Measurements from ENCODE around the gene TRPM3.

Gene TRPM3

DNA sequence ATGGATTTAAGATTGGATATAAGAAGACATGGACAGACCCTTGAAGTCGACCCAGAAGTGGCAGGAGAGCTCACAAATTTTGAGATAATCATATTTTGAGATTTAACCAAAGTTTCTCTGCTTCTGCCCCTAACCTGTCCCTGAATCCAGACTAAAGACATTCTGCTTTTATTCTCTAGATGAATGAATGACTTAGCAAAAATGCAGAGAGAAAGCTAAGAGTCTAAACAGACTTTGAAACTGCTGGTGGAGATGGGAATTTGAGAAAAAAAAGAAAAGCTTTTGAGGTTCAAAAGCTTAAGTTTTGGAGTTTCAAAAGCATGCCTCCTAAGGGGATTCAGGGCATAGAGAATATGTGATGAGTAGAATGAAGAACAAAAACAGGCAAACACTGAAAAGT lies 621.8 kb downstream of the TRPM3 start:
- no peak for TF ChIP-seq CTCF (IDR thresholded peaks at IDR 0.05; ENCODE audit: insufficient read depth, low read depth, low read length, missing control alignments)
- H3K4me3 ChIP-seq (ENCODE audit: low read depth, low read length): no peak overlapping the region
- DNase-seq (ENCODE audit: low read depth): no peak

DNA sequence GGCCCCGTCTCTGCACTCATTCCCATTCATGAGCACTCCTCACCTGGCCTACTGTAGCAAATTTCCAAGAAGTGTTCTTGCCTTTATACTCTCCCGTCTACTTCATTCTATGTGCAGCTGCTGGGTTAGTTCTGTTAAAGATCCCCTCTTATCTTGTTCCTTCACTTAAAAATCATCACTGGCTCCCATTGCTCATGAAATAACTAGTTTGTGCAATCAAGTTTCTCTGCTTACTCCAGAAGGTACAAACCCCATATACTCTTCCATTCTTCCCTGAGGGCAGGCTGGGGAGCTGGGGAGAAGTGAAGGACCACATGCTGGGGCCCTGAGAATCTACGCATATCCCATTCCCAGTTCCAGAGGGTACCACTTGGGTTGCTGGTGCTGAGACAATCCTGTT lies 622.6 kb downstream of the TRPM3 start:
- no peak for DNase-seq (ENCODE audit: low read depth)
- TF ChIP-seq CTCF (IDR thresholded peaks at IDR 0.05; ENCODE audit: insufficient read depth, low read depth, low read length, missing control alignments): no peak
- H3K4me3 ChIP-seq (ENCODE audit: low read depth, low read length): no peak overlapping the region

- TF ChIP-seq CTCF (IDR thresholded peaks at IDR 0.05; ENCODE audit: insufficient read depth, low read depth, low read length, missing control alignments): no peak
- no peak overlapping the region for H3K4me3 ChIP-seq (ENCODE audit: low read depth, low read length)
- DNase-seq (ENCODE audit: low read depth): no peak
Observed at GRCh38 chr9:70496244-70496643, 625.2 kb downstream of the TRPM3 start.

GRCh38 chr9:70495514-70495913 lies 625.9 kb downstream of the TRPM3 start:
- no peak overlapping the region for H3K4me3 ChIP-seq (ENCODE audit: low read depth, low read length)
- no peak for DNase-seq (ENCODE audit: low read depth)
- no peak for TF ChIP-seq CTCF (IDR thresholded peaks at IDR 0.05; ENCODE audit: insufficient read depth, low read depth, low read length, missing control alignments)

- TF ChIP-seq CTCF (IDR thresholded peaks at IDR 0.05; ENCODE audit: insufficient read depth, low read depth, low read length, missing control alignments): no peak
Observed at GRCh38 chr9:70494221-70494620, 627.2 kb downstream of the TRPM3 start.

DNA sequence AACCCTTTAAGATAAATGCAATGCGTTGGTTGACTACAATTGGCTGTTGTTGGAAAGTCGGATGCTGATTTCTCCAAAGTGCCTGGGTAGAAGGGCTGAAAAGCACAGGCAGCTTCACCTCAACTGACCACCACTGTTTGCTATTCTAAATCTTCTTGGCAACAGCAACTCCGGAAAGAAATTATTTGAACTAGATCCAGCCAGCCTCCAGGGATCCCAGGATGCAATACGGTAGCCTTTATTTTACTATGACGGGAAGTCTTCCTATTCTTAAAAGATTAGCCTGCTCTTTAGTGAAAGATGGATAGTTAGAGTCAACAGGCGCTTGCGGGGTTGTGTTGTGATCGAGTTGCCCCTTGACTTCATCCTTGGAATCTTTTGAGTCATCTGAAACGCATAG lies 628.4 kb downstream of the TRPM3 start:
- H3K4me3 ChIP-seq (ENCODE audit: low read depth, low read length): no peak overlapping the region
- DNase-seq (ENCODE audit: low read depth): no peak
- TF ChIP-seq CTCF (IDR thresholded peaks at IDR 0.05; ENCODE audit: insufficient read depth, low read depth, low read length, missing control alignments): no peak

More at GRCh38 chr9:70494221-70494620, 627.2 kb downstream of the TRPM3 start:
- H3K4me3 ChIP-seq (ENCODE audit: low read depth, low read length): no peak overlapping the region
- DNase-seq (ENCODE audit: low read depth): no peak

DNA sequence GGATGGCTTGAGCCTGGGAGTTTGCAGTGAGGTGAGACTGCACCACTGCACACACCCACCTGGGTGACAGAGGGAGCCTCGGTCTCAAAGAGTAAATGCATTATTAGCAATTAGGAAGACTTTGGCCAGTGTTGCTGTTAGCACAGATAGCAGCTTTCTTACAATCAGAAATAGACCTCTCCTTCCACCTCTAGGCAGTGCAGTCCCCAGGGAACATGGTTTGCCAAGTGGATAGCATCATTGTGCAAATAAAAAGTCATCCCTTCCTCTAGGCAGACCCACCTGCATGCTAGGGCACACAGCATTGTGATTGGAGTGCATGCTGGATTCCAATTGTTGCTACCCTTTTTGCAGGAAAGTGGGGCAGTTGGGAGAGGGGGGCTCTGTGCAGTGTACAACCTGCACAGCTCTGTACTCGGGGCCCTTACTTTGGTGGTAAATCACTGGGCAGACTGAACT lies 629.1 kb downstream of the TRPM3 start:
- DNase-seq (ENCODE audit: low read depth): no peak
- H3K4me3 ChIP-seq (ENCODE audit: low read depth, low read length): no peak overlapping the region
- TF ChIP-seq CTCF (IDR thresholded peaks at IDR 0.05; ENCODE audit: insufficient read depth, low read depth, low read length, missing control alignments): no peak
